ENCODE data around the gene ULK2. TPM values are rescaled to one million over a fixed set of nuclear protein-coding genes. Genes with fewer than 3 reads are reported as not detected.

ULK2 gene
- total and polyA plus RNA-seq, 3 donors from 2014 or later = 69.2 to 112 (median 87.2) TPM

DNA sequence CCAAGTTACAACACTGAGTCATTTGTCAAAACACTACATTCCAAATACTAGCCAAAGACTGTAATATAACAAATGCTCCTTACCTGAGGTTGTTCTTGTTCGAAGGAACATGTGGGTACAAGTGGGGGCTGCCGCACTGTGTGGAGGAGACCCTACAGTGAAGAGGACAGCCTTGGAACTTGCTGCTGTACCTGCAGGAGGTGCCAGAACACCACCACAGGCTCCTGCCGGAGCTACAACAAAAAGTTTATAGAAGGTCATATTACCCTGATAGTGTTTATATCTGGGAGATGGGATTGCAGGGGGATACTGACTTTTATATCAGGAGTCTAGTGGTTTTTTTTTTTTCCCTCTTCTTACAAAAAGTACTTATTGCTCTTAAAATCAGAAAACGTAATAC lies 81.9 kb downstream of the ULK2 start:
- 64 to 71% methylated on average over 4 of the region's 4 CpGs for WGBS, 2 donors
- no peaks in the 10 kb centered on the region for H3K4me1 ChIP-seq
- H3K27me3 ChIP-seq = no peaks in the 10 kb centered on the region
- H3K4me3 ChIP-seq = no peak overlapping the region
- DNase-seq = no peak
- no peak overlapping the region for H3K27ac ChIP-seq
- intact Hi-C loops (cut with DNase I; ENCODE audit: low total_unique reads) = no loop called here
- H3K36me3 ChIP-seq (ENCODE audit: low read depth, missing control alignments) = no peaks in the 10 kb centered on the region
- TF ChIP-seq, protein P1, sequence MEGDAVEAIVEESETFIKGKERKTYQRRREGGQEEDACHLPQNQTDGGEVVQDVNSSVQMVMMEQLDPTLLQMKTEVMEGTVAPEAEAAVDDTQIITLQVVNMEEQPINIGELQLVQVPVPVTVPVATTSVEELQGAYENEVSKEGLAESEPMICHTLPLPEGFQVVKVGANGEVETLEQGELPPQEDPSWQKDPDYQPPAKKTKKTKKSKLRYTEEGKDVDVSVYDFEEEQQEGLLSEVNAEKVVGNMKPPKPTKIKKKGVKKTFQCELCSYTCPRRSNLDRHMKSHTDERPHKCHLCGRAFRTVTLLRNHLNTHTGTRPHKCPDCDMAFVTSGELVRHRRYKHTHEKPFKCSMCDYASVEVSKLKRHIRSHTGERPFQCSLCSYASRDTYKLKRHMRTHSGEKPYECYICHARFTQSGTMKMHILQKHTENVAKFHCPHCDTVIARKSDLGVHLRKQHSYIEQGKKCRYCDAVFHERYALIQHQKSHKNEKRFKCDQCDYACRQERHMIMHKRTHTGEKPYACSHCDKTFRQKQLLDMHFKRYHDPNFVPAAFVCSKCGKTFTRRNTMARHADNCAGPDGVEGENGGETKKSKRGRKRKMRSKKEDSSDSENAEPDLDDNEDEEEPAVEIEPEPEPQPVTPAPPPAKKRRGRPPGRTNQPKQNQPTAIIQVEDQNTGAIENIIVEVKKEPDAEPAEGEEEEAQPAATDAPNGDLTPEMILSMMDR (IDR thresholded peaks at IDR 0.05) = no peak
- no peak for TF ChIP-seq POLR2A (IDR thresholded peaks at IDR 0.05)
- no peaks in the 10 kb centered on the region for H3K9me3 ChIP-seq

DNA sequence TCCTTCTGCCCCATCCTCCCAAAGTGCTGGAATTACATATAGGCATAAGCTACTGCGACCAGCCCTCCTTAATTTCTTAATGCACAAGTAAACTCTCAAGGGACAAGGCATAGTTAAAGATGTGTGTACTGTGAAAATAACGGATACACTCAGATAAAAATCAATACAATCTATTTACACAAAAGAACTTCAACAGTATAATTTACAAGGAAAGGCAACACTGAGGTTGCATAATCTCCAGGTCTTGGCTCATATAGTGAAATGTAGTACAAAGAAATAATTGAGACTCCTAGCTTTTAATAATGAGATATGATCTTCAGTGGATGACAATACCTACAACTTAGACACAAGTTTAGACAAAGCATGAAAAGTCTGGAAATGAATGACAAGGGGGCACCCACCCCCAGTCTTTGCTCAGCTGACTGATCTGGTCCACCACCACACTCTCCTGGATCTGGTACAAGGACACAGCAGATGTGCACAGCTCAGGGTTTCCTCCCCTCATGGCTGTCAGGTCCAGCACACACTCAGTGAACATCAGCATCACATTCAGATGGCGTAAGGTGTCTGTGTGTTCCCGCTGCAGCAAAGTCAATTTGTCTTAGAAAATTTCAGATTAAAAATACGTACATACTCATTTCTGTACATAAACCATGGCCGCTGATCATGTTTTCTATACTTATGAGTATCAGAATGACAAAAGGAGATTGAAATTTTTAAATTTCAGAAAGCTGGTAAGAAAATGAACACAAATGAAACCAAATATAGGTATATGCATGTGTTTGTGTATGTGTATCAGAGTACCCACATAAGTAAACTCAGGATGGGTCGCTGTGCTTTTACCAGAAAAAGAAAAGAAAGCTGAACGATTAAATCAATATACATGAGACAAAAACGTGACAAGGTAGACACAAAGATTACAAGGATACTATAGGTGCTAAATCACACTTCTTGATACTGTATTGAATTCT lies 86.0 kb downstream of the ULK2 start:
- DNase-seq = no peak
- intact Hi-C loops (cut with DNase I; ENCODE audit: low total_unique reads) = no loop called here
- TF ChIP-seq, protein P1 (IDR thresholded peaks at IDR 0.05) = no peak
- no peak for TF ChIP-seq POLR2A (IDR thresholded peaks at IDR 0.05)
- H3K27me3 ChIP-seq = no peaks in the 10 kb centered on the region
- H3K9me3 ChIP-seq = no peaks in the 10 kb centered on the region
- WGBS, 2 donors = 91 to 95% methylated on average over 9 of the region's 9 CpGs
- no peaks in the 10 kb centered on the region for H3K4me1 ChIP-seq
- no peaks in the 10 kb centered on the region for H3K36me3 ChIP-seq (ENCODE audit: low read depth, missing control alignments)
- H3K27ac ChIP-seq = no peak overlapping the region
- H3K4me3 ChIP-seq = no peak overlapping the region

DNA sequence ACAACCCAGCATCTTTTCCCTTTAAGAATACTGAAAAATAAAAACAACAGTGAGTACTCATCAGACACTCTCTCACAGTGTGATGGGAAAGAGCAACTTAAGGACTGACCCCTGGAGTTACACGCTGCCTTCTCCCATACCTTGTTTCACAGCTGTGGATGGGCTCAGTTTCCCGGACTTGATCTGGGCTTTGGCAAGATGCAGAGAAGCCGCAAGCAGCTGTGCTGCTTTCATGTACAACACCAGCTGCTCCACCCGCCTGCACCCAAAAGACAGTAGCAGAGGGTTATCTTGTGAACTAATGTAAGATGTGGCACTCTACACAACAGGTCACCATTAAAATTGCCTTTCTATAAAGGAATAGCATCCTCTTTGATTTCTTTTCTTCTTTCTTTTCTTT lies 86.9 kb downstream of the ULK2 start:
- Histone ChIP-seq H3K36me3 (ENCODE audit: low read depth, missing control alignments) (no peaks in the 10 kb centered on the region), H3K27me3 (no peaks in the 10 kb centered on the region)
- no peak for DNase-seq

DNA sequence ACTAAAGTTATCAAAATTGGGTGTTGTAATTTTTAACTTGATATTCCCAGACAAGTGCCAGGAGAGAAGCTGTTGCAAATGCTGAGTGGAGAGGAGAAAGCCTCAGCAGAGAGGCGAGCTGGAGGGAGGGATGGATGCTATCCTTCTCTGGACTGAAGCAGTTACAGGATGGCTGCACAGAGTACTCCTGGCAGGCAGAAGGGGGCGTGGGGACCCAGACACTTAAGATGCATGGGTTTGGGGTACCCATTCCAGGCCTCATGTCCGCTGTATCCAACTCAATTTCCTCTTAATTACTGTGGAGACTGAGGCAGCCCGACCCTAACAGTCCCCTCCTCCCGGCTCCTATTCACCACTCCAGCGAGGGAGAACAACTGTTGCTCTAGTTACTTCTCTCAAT lies 94.2 kb downstream of the ULK2 start:
- Histone ChIP-seq H3K36me3 (ENCODE audit: low read depth, missing control alignments) (no peaks in the 10 kb centered on the region), H3K27ac (no peak overlapping the region), H3K9me3 (no peaks in the 10 kb centered on the region), H3K4me1 (no peaks in the 10 kb centered on the region), H3K4me3 (no peak overlapping the region), H3K27me3 (no peaks in the 10 kb centered on the region)
- no peak for TF ChIP-seq POLR2A (IDR thresholded peaks at IDR 0.05)
- TF ChIP-seq, protein P1 (IDR thresholded peaks at IDR 0.05) = no peak
- no peak for DNase-seq
- intact Hi-C loops (cut with DNase I; ENCODE audit: low total_unique reads) = no loop called here
- 84 to 95% methylated on average over 6 of the region's 6 CpGs for WGBS, 2 donors

More for the DNA sequence above, 86.9 kb downstream of the ULK2 start:
- Histone ChIP-seq H3K9me3 (no peaks in the 10 kb centered on the region), H3K4me3 (no peak overlapping the region), H3K4me1 (no peaks in the 10 kb centered on the region), H3K27ac (no peak overlapping the region)
- intact Hi-C loops (cut with DNase I; ENCODE audit: low total_unique reads) = no loop called here
- TF ChIP-seq POLR2A (IDR thresholded peaks at IDR 0.05) = no peak
- TF ChIP-seq, protein P1 (IDR thresholded peaks at IDR 0.05) = no peak
- 86 to 96% methylated on average over 4 of the region's 4 CpGs for WGBS, 2 donors

Data from testis (tissue), 3 donors.